NCI-H146 treated with DMSO at 0.1 percent for 48 hours (cell line): ENCODE results near the gene CDCP2.

Experiments used
- DNase-seq: peaks from one replicate; lab custom pipeline; 2025; ENCODE audit not compliant: unreplicated experiment; lab: John Stamatoyannopoulos, UW

Gene CDCP2

GRCh38 chr1:54137534-54138061, 15.2 kb downstream of the CDCP2 start:
- DNase-seq: no peak

GRCh38 chr1:54136963-54137533, 15.8 kb downstream of the CDCP2 start:
- DNase-seq: no peak

- DNase-seq: no peak
Observed at GRCh38 chr1:54136269-54136896, 16.4 kb downstream of the CDCP2 start.

GRCh38 chr1:54135436-54136120, 17.2 kb downstream of the CDCP2 start:
- no peak for DNase-seq

GRCh38 chr1:54134295-54134694, 18.5 kb downstream of the CDCP2 start:
- DNase-seq: no peak

- no peak for DNase-seq
Observed at GRCh38 chr1:54132495-54132894, 20.3 kb downstream of the CDCP2 start.

- no peak for DNase-seq
Observed at GRCh38 chr1:54131419-54131818, 21.4 kb downstream of the CDCP2 start.

- no peak for DNase-seq
Observed at GRCh38 chr1:54129858-54130257, 22.9 kb downstream of the CDCP2 start.

- no peak for DNase-seq
Observed at GRCh38 chr1:54127594-54128300, 25.1 kb downstream of the CDCP2 start.

- DNase-seq: no peak
Observed at GRCh38 chr1:54126271-54126815, 26.5 kb downstream of the CDCP2 start.

GRCh38 chr1:54125386-54126070, 27.3 kb downstream of the CDCP2 start:
- DNase-seq: no peak

- DNase-seq: no peak
Observed at GRCh38 chr1:54124906-54125305, 27.9 kb downstream of the CDCP2 start.

- peak; percentile 88 for DNase-seq
Observed at GRCh38 chr1:54124472-54124871, 28.3 kb downstream of the CDCP2 start.

GRCh38 chr1:54122992-54123391, 29.8 kb downstream of the CDCP2 start:
- DNase-seq: no peak

- no peak for DNase-seq
Observed at GRCh38 chr1:54122135-54122751, 30.6 kb downstream of the CDCP2 start.

- DNase-seq: peak; percentile 50
Observed at GRCh38 chr1:54121482-54122134, 31.2 kb downstream of the CDCP2 start.

GRCh38 chr1:54120698-54121481, 31.9 kb downstream of the CDCP2 start:
- no peak for DNase-seq

GRCh38 chr1:54120018-54120697, 32.6 kb downstream of the CDCP2 start:
- DNase-seq: no peak
